KOPT-K1 (cell line): ENCODE measurements around the gene NUP107.
"Not testable (repeated sequence)": the region's sequence is repeated elsewhere in the genome, so short reads cannot be mapped to it uniquely, and the experiment has no call there.

Source experiments
- H3K27ac ChIP-seq: fragments of 200-600 bp; sonication (generic); 2 replicates; pipeline ENCODE4 v1.5.1; 2016; ENCODE audit warnings: antibody characterized with exemption, mild to moderate bottlenecking, low read depth, low read length; ENCODE audit not compliant: poor library complexity, severe bottlenecking
- H3K36me3 ChIP-seq: fragments of 200-600 bp; sonication (generic); 2 replicates; pipeline ENCODE4 v1.5.1; 2017; ENCODE audit warnings: antibody characterized with exemption, mild to moderate bottlenecking, low read length, moderate library complexity; ENCODE audit not compliant: insufficient read depth
- H3K9me3 ChIP-seq: fragments of 200-600 bp; sonication (generic); 2 replicates; pipeline ENCODE4 v1.5.1; 2017; ENCODE audit warnings: antibody characterized with exemption, low read length, mild to moderate bottlenecking; ENCODE audit not compliant: insufficient read depth, poor library complexity, severe bottlenecking

NUP107 gene

GRCh38 chr12:68675101-68675842, 11.5 kb upstream of the NUP107 start:
- Histone ChIP-seq H3K9me3 (no peaks in the 10 kb centered on the region), H3K27ac (peak overlapping the region; percentile 52), H3K36me3 (no peaks in the 10 kb centered on the region)

GRCh38 chr12:68676854-68677253, 9.9 kb upstream of the NUP107 start:
- not testable (repeated sequence) for H3K9me3 ChIP-seq, H3K27ac ChIP-seq, H3K36me3 ChIP-seq

- Histone ChIP-seq H3K27ac (peak overlapping the region; percentile 80), H3K9me3 (no peaks in the 10 kb centered on the region), H3K36me3 (peaks cover 27% of the 10 kb centered on the region)
Measured at GRCh38 chr12:68686262-68686594, 550 bp upstream of the NUP107 start.

- Histone ChIP-seq H3K36me3 (peaks cover 100% of the 10 kb centered on the region), H3K9me3 (no peaks in the 10 kb centered on the region), H3K27ac (no peak overlapping the region)
Measured at GRCh38 chr12:68695454-68695853, 8.7 kb downstream of the NUP107 start.

GRCh38 chr12:68699486-68699885, 12.7 kb downstream of the NUP107 start:
- Histone ChIP-seq H3K9me3 (no peaks in the 10 kb centered on the region), H3K27ac (no peak overlapping the region), H3K36me3 (peaks cover 96% of the 10 kb centered on the region)

GRCh38 chr12:68727776-68728175, 41.0 kb downstream of the NUP107 start:
- Histone ChIP-seq H3K36me3 (peaks cover 99% of the 10 kb centered on the region), H3K27ac (no peak overlapping the region), H3K9me3 (no peaks in the 10 kb centered on the region)

- Histone ChIP-seq H3K36me3 (peaks cover 99% of the 10 kb centered on the region), H3K27ac (no peak overlapping the region), H3K9me3 (no peaks in the 10 kb centered on the region)
Measured at GRCh38 chr12:68733661-68734071, 46.9 kb downstream of the NUP107 start.

GRCh38 chr12:68739891-68740290, 53.1 kb downstream of the NUP107 start:
- no peak overlapping the region for H3K27ac ChIP-seq
- H3K9me3 ChIP-seq = no peaks in the 10 kb centered on the region
- peaks cover 85% of the 10 kb centered on the region for H3K36me3 ChIP-seq

- H3K9me3 ChIP-seq = no peaks in the 10 kb centered on the region
- H3K27ac ChIP-seq = no peak overlapping the region
- H3K36me3 ChIP-seq = peaks cover 50% of the 10 kb centered on the region
Measured at GRCh38 chr12:68743356-68743755, 56.6 kb downstream of the NUP107 start.

GRCh38 chr12:68745376-68745903, 58.7 kb downstream of the NUP107 start:
- Histone ChIP-seq H3K9me3 (no peaks in the 10 kb centered on the region), H3K27ac (peak overlapping the region; percentile 70), H3K36me3 (peaks cover 45% of the 10 kb centered on the region)

- Histone ChIP-seq H3K27ac (peak within 1 kb of the TSS; percentile 70), H3K36me3 (peaks cover 48% of the 10 kb centered on the region), H3K9me3 (no peaks in the 10 kb centered on the region)
Measured at GRCh38 chr12:68745904-68746571, 59.3 kb downstream of the NUP107 start, which contains the start of gene SLC35E3. Gene SLC35E3, plus strand, starts transcription at chr12:68746176. Its CDS starts 202 bp downstream, at chr12:68746378.

- no peaks in the 10 kb centered on the region for H3K9me3 ChIP-seq
- H3K27ac ChIP-seq = peak overlapping the region; percentile 70
- H3K36me3 ChIP-seq = peaks cover 48% of the 10 kb centered on the region
Measured at GRCh38 chr12:68746572-68747180, 59.9 kb downstream of the NUP107 start.

- H3K9me3 ChIP-seq = no peaks in the 10 kb centered on the region
- peaks cover 53% of the 10 kb centered on the region for H3K36me3 ChIP-seq
- no peak overlapping the region for H3K27ac ChIP-seq
Measured at GRCh38 chr12:68749443-68749842, 62.7 kb downstream of the NUP107 start.

- Histone ChIP-seq H3K36me3 (peaks cover 57% of the 10 kb centered on the region), H3K9me3 (no peaks in the 10 kb centered on the region), H3K27ac (no peak overlapping the region)
Measured at GRCh38 chr12:68749861-68750260, 63.1 kb downstream of the NUP107 start.

- H3K36me3 ChIP-seq = peaks cover 64% of the 10 kb centered on the region
- H3K27ac ChIP-seq = no peak overlapping the region
- no peaks in the 10 kb centered on the region for H3K9me3 ChIP-seq
Measured at GRCh38 chr12:68750506-68750905, 63.7 kb downstream of the NUP107 start.
